Measurements from ENCODE around the gene UNC119.

DNA sequence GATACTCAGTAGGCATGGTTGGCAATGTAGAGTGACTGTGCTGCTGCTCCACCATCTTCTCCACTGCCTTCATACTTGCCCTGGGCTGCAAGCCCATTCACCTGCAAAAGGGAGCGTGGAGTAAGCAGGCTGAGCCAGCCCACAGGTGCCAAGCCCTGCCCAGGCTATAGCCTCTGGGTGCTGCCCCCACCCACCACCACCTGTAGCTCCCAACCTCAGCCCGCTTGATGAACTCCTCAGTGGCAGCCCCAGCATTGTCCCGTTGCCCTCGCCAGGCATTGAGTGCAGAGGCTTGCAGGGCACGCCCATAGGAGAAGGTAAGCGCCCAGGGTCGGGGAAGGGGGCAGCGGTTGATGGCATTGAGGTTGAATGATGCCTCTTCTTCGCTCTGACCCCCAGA lies 21.1 kb upstream of the UNC119 start:
- TF ChIP-seq, protein P1, sequence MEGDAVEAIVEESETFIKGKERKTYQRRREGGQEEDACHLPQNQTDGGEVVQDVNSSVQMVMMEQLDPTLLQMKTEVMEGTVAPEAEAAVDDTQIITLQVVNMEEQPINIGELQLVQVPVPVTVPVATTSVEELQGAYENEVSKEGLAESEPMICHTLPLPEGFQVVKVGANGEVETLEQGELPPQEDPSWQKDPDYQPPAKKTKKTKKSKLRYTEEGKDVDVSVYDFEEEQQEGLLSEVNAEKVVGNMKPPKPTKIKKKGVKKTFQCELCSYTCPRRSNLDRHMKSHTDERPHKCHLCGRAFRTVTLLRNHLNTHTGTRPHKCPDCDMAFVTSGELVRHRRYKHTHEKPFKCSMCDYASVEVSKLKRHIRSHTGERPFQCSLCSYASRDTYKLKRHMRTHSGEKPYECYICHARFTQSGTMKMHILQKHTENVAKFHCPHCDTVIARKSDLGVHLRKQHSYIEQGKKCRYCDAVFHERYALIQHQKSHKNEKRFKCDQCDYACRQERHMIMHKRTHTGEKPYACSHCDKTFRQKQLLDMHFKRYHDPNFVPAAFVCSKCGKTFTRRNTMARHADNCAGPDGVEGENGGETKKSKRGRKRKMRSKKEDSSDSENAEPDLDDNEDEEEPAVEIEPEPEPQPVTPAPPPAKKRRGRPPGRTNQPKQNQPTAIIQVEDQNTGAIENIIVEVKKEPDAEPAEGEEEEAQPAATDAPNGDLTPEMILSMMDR (conservative IDR thresholded peaks at IDR 0.05; ENCODE audit: low read length), result no peak
- no peak for TF ChIP-seq EZH2phosphoT487 (IDR thresholded peaks at IDR 0.05; ENCODE audit: borderline replicate concordance)
